B cell (primary cell): ENCODE measurements around the gene UFL1. TPM values are rescaled to one million over a fixed set of nuclear protein-coding genes. Genes with fewer than 3 reads are reported as not detected.

ENCODE experiments used
- ATAC-seq: fragments of 200-7000 bp; cut with Tn5 transposase; one replicate; pipeline ENCODE4 v1.10.0; 2021; ENCODE audit warnings: low read depth, mild to moderate bottlenecking, moderate number of reproducible peaks, moderate library complexity
- CTCF ChIA-PET: fragments of 350-600 bp; sonication (Branson Sonifier 250); formaldehyde crosslinking; loops from one replicate; lab custom pipeline; 2021; ENCODE audit warnings: antibody characterized with exemption, inconsistent platforms; lab: Charles Lee
- POLR2A ChIA-PET: fragments of 350-600 bp; sonication (Branson Sonifier 250); formaldehyde crosslinking; loops from one replicate; lab custom pipeline; 2021; ENCODE audit warnings: antibody characterized with exemption; lab: Charles Lee
- DNase-seq: peaks from one replicate; pipeline ENCODE4 v3.0.0; 2013
- H2AFZ ChIP-seq: 2 replicates; pipeline ENCODE4 v1.6.1; 2012; ENCODE audit warnings: mild to moderate bottlenecking, low read depth, low read length; ENCODE audit not compliant: insufficient read depth, poor library complexity, severe bottlenecking
- H3K27ac ChIP-seq, 2 donors: 1 replicate in 1 of 2; 2 replicates in 1 of 2; pipeline ENCODE4 v1.5.1; 2012 to 2013; ENCODE audit warnings: low read length in 2 of 2, mild to moderate bottlenecking in 2 of 2, moderate library complexity in 1 of 2
- H3K27me3 ChIP-seq, 4 experiments: fragments of 200-600 bp in 1 of 4; sonication (generic) in 1 of 4; replicated peaks in 1 of 4; 1 replicate in 2 of 4; 2 replicates in 2 of 4; pipeline versions ENCODE4 v1.6.1 to v1.7.0; 2013 to 2016; ENCODE audit warnings: low read length in 3 of 4, mild to moderate bottlenecking in 2 of 4, mixed read lengths in 1 of 4, moderate library complexity in 1 of 4; ENCODE audit not compliant: insufficient read depth in 4 of 4, control insufficient read depth in 3 of 4; ENCODE audit errors: control extremely low read depth in 1 of 4
- H3K36me3 ChIP-seq, 2 experiments: replicated peaks in 1 of 2; 1 replicate in 1 of 2; 2 replicates in 1 of 2; pipeline versions ENCODE4 v1.6.1 to v1.7.1; 2013; ENCODE audit warnings: low read length in 1 of 2; ENCODE audit not compliant: insufficient read depth in 2 of 2, control insufficient read depth in 1 of 2; ENCODE audit errors: control extremely low read depth in 1 of 2, extremely low read depth in 1 of 2
- H3K4me1 ChIP-seq, 2 donors: fragments of 200-600 bp in 1 of 2; sonication (generic) in 1 of 2; 1 replicate in 1 of 2; 2 replicates in 1 of 2; pipeline versions ENCODE4 v1.5.1 to v1.6.1; 2013 to 2017; ENCODE audit warnings: low read length in 2 of 2; ENCODE audit not compliant: control insufficient read depth in 2 of 2, insufficient read depth in 2 of 2
- H3K4me2 ChIP-seq: replicated peaks from 2 replicates; pipeline ENCODE3; 2012; ENCODE audit warnings: mild to moderate bottlenecking, low read depth, low read length; ENCODE audit not compliant: poor library complexity, severe bottlenecking
- H3K4me3 ChIP-seq, 5 experiments: fragments of 200-600 bp in 1 of 5; sonication (generic) in 1 of 5; 1 replicate in 3 of 5; 2 replicates in 2 of 5; pipeline versions ENCODE4 v1.5.1 to v1.7.0; 2011 to 2016; ENCODE audit warnings: low read length in 4 of 5, mild to moderate bottlenecking in 4 of 5, low read depth in 2 of 5, control low read depth in 1 of 5, moderate library complexity in 1 of 5; ENCODE audit not compliant: insufficient read depth in 1 of 5; ENCODE audit errors: control extremely low read depth in 1 of 5, extremely low read depth in 1 of 5
- H3K79me2 ChIP-seq: fragments of 200-600 bp; sonication (generic); one replicate; pipeline ENCODE4 v1.6.0; 2016; ENCODE audit warnings: low read length; ENCODE audit not compliant: control insufficient read depth, insufficient read depth
- H3K9ac ChIP-seq: fragments of 200-600 bp; sonication (generic); 2 replicates; pipeline ENCODE4 v1.6.1; 2017; ENCODE audit warnings: mild to moderate bottlenecking, low read length, moderate library complexity
- H3K9me3 ChIP-seq, 3 donors: one replicate each; pipeline versions ENCODE4 v1.6.1 to v1.7.1; 2013; ENCODE audit warnings: low read length in 2 of 3; ENCODE audit not compliant: control insufficient read depth in 2 of 3, insufficient read depth in 1 of 3; ENCODE audit errors: control extremely low read depth in 1 of 3
- H4K20me1 ChIP-seq: 2 replicates; pipeline ENCODE4 v1.6.0; 2012; ENCODE audit warnings: mild to moderate bottlenecking, low read length; ENCODE audit not compliant: insufficient read depth, control insufficient read depth, poor library complexity, severe bottlenecking
- H3K27ac Mint-ChIP-seq: one replicate; pipeline ENCODE4 v1.8.0; 2021; ENCODE audit warnings: mixed read lengths
- H3K27me3 Mint-ChIP-seq: one replicate; pipeline ENCODE4 v1.8.0; 2021; ENCODE audit warnings: mixed read lengths
- H3K4me1 Mint-ChIP-seq: one replicate; pipeline ENCODE4 v1.8.0; 2021; ENCODE audit warnings: mixed read lengths
- H3K4me3 Mint-ChIP-seq: one replicate; pipeline ENCODE4 v1.8.0; 2021; ENCODE audit warnings: mixed read lengths
- H3K9me3 Mint-ChIP-seq: one replicate; pipeline ENCODE4 v1.8.0; 2022; ENCODE audit warnings: mixed read lengths; ENCODE audit not compliant: insufficient read depth
- EZH2 ChIP-seq: IDR thresholded peaks from 2 replicates; pipeline ENCODE4 v1.6.1; 2012; ENCODE audit warnings: borderline replicate concordance, low read depth, mild to moderate bottlenecking, moderate library complexity, low read length; ENCODE audit not compliant: insufficient read depth, poor library complexity, severe bottlenecking
- whole genome bisulfite sequencing: methylation state at CpG from one replicate; pipeline ENCODE4 v1.1.5; 2013; ENCODE audit warnings: missing lambda C conversion rate; ENCODE audit not compliant: insufficient coverage; 5-methylcytosine and 5-hydroxymethylcytosine counted together
- intact Hi-C: fragments of 100-400 bp; cut with micrococcal nuclease; formaldehyde crosslinking; loops from one replicate; pipeline ENCODE4 v1.10.0; 2022
- polyA plus RNA-seq: library from polyadenylated mRNA; depleted of rRNA; stranded (reverse); fragments of >200 nt; gene quantifications from 2 replicates; pipeline ENCODE4 v1.2.3, GENCODE V29; 2012
- total RNA-seq, 2 donors: library from RNA; stranded (reverse); fragments of 120-200 nt in 1 of 2; gene quantifications; 1 replicate in 1 of 2; 2 replicates in 1 of 2; pipeline versions ENCODE4 v1.2.3 to v1.2.4, GENCODE V29; 2013 to 2022
- TF ChIP-seq, protein P1 (sequence below): fragments of 200-600 bp; IDR thresholded peaks from one replicate; pipeline ENCODE4 v1.8.0; 2022; ENCODE audit warnings: antibody characterized with exemption, mild to moderate bottlenecking

Gene UFL1
- total and polyA plus RNA-seq, 2 donors (not counting 1 experiment from before 2014, with no cell fraction given), result 6.2 to 25.0 TPM

DNA sequence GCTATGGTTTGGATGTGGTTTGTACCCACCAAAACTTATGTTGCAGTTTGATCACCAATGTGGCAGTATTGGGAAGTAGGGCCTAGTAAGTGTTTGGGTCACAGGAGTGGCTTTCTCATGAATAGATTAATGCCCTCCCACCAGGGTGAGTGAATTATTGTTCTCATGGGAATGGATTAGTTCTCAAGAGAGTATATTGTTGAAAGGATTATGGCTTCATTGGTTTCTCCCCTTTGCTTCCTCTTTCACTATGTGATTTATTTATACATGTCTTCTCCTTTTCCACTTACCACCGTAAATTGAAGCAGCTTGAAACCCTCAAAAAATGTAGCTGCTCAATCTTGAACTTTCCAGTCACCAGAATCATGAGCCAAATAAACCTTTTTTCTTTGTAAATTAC is 10.8 kb downstream of the UFL1 start:
- H3K27ac ChIP-seq, result peak overlapping the region in 1 of 2 donors; percentile 37
- H3K79me2 ChIP-seq, result no peaks in the 10 kb centered on the region
- TF ChIP-seq, protein P1, sequence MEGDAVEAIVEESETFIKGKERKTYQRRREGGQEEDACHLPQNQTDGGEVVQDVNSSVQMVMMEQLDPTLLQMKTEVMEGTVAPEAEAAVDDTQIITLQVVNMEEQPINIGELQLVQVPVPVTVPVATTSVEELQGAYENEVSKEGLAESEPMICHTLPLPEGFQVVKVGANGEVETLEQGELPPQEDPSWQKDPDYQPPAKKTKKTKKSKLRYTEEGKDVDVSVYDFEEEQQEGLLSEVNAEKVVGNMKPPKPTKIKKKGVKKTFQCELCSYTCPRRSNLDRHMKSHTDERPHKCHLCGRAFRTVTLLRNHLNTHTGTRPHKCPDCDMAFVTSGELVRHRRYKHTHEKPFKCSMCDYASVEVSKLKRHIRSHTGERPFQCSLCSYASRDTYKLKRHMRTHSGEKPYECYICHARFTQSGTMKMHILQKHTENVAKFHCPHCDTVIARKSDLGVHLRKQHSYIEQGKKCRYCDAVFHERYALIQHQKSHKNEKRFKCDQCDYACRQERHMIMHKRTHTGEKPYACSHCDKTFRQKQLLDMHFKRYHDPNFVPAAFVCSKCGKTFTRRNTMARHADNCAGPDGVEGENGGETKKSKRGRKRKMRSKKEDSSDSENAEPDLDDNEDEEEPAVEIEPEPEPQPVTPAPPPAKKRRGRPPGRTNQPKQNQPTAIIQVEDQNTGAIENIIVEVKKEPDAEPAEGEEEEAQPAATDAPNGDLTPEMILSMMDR, result no peak
- TF ChIP-seq EZH2, result no peak
- no peak overlapping the region for H3K4me2 ChIP-seq
- intact Hi-C loops, result no loop called here
- H3K9me3 ChIP-seq, result peaks cover 0 to 17% (median 8%) of the 10 kb centered on the region in 3 donors
- WGBS, result 17% methylated on average over 1 of the region's 1 CpG
- peaks cover 29 to 50% of the 10 kb centered on the region in 2 experiments for H3K36me3 ChIP-seq
- H4K20me1 ChIP-seq, result no peaks in the 10 kb centered on the region
- Mint-ChIP-seq H3K4me3 (no peak overlapping the region), H3K9me3 (peaks cover 4% of the 10 kb centered on the region), H3K27me3 (no peaks in the 10 kb centered on the region), H3K27ac (no peak overlapping the region), H3K4me1 (peaks cover 19% of the 10 kb centered on the region)
- CTCF ChIA-PET, result no interaction called here
- no peak for ATAC-seq
- H2AFZ ChIP-seq, result no peak overlapping the region
- H3K4me1 ChIP-seq, result peaks cover 3 to 7% of the 10 kb centered on the region in 2 donors
- H3K9ac ChIP-seq, result no peak overlapping the region
- no peaks in the 10 kb centered on the region for H3K27me3 ChIP-seq
- DNase-seq, result peak; percentile 24
- POLR2A ChIA-PET, result no interaction called here
- no peak overlapping the region for H3K4me3 ChIP-seq

DNA sequence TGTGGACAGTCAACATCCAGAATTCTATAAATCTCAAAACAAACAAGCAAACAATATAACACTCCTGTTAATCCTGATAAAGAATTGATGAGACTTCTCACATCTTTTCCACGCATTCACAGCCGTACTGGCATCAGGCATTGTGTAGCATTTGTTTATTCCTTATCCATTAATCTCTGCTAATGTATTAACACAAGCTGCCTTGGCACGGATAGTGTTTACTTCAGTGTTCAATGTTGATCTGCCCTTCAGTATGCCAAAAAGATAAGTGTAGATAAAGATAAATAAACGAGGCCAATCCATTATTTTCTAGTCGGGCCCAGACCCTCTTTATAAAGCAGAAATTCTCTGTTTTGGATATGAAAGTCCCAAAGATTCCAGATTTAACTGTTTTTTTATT is 16.1 kb downstream of the UFL1 start:
- Mint-ChIP-seq H3K4me3 (no peak overlapping the region), H3K27ac (no peak overlapping the region), H3K4me1 (peaks cover 2% of the 10 kb centered on the region), H3K9me3 (no peaks in the 10 kb centered on the region), H3K27me3 (no peaks in the 10 kb centered on the region)
- ATAC-seq (no peak), DNase-seq (no peak)
- no CpG with 5 or more reads among the region's 5 CpGs for WGBS
- Histone ChIP-seq H2AFZ (no peak overlapping the region), H3K79me2 (no peaks in the 10 kb centered on the region), H3K4me1 (no peaks in the 10 kb centered on the region), H3K4me2 (no peak overlapping the region), H3K9ac (no peak overlapping the region), H3K9me3 (peaks cover 0 to 7% (median 4%) of the 10 kb centered on the region in 3 donors), H3K27me3 (no peaks in the 10 kb centered on the region), H3K27ac (no peak overlapping the region), H3K36me3 (peaks cover 16 to 45% of the 10 kb centered on the region in 2 experiments), H3K4me3 (no peak overlapping the region), H4K20me1 (no peaks in the 10 kb centered on the region)
- intact Hi-C loops, result no loop called here
- ChIA-PET CTCF (no interaction called here), POLR2A (no interaction called here)
- TF ChIP-seq EZH2, result no peak
- TF ChIP-seq, protein P1, result no peak
